HG03060 (cell line): ENCODE results near the gene RAC2.
"Not testable (repeated sequence)": the region's sequence is repeated elsewhere in the genome, so short reads cannot be mapped to it uniquely, and the experiment has no call there.

ENCODE experiments used
- ATAC-seq: cut with Tn5 transposase; IDR thresholded peaks from one replicate; pipeline ENCODE4 v1.9.1; 2021; ENCODE audit warnings: low read depth, moderate number of reproducible peaks; ENCODE audit not compliant: unreplicated experiment

Gene RAC2

GRCh38 chr22:37237371-37238268 is 6.4 kb downstream of the RAC2 start:
- ATAC-seq = no peak

- no peak for ATAC-seq
These were observed 8.0 kb downstream of the RAC2 start for GRCh38 chr22:37235897-37236607.

- ATAC-seq = no peak
These were observed 9.0 kb downstream of the RAC2 start for GRCh38 chr22:37234736-37235711.

- ATAC-seq = no peak
These were observed 10.1 kb downstream of the RAC2 start for GRCh38 chr22:37233751-37234631.

- ATAC-seq = not testable (repeated sequence)
These were observed 10.7 kb downstream of the RAC2 start for GRCh38 chr22:37233371-37233750.

- ATAC-seq = no peak
These were observed 11.7 kb downstream of the RAC2 start for GRCh38 chr22:37232140-37232998.

- ATAC-seq = no peak
These were observed 12.5 kb downstream of the RAC2 start for GRCh38 chr22:37231406-37232139.

- no peak for ATAC-seq
These were observed 13.2 kb downstream of the RAC2 start for GRCh38 chr22:37230673-37231405.

- no peak for ATAC-seq
These were observed 14.0 kb downstream of the RAC2 start for GRCh38 chr22:37229805-37230672.

GRCh38 chr22:37229012-37229804 is 14.9 kb downstream of the RAC2 start:
- no peak for ATAC-seq

- ATAC-seq = no peak
These were observed 15.7 kb downstream of the RAC2 start for GRCh38 chr22:37228106-37229011.

GRCh38 chr22:37226514-37226913 is 17.6 kb downstream of the RAC2 start:
- ATAC-seq = no peak

- no peak for ATAC-seq
These were observed 18.0 kb downstream of the RAC2 start for GRCh38 chr22:37226087-37226486.

- no peak for ATAC-seq
These were observed 18.6 kb downstream of the RAC2 start for GRCh38 chr22:37225481-37225880.
